Neural progenitor cell (in vitro differentiated cells): ENCODE data around the gene CREBBP.

Experiments
- EZH2phosphoT487 ChIP-seq: fragments of 200-600 bp; sonication (generic); IDR thresholded peaks from 2 replicates; pipeline ENCODE4 v1.6.1; 2017; ENCODE audit warnings: antibody characterized with exemption
- TF ChIP-seq, protein P1 (sequence below): fragments of 200-600 bp; sonication (generic); IDR thresholded peaks from 2 replicates; pipeline ENCODE4 v1.5.1; 2017; ENCODE audit warnings: antibody characterized with exemption, mild to moderate bottlenecking

DNA sequence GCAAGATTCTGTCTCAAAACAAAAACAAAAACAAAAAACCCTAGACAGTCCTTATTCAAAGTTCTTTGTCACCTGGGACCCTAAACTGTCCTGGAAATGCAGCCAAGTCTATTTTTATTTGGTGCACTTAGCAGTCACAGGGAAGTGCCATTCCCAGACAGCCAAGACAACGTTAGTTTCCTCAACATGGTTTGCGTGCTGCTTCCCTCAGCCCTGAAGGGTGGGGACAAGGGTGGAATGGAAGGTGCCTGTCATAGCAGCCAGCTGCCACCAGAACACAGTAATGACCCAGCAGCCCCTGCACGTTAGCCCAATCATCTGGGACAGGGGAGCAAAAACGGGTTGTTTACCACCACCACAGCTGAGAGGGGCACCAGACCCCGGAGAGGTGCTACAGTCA, 16.9 kb downstream of the CREBBP start:
- TF ChIP-seq, protein P1, sequence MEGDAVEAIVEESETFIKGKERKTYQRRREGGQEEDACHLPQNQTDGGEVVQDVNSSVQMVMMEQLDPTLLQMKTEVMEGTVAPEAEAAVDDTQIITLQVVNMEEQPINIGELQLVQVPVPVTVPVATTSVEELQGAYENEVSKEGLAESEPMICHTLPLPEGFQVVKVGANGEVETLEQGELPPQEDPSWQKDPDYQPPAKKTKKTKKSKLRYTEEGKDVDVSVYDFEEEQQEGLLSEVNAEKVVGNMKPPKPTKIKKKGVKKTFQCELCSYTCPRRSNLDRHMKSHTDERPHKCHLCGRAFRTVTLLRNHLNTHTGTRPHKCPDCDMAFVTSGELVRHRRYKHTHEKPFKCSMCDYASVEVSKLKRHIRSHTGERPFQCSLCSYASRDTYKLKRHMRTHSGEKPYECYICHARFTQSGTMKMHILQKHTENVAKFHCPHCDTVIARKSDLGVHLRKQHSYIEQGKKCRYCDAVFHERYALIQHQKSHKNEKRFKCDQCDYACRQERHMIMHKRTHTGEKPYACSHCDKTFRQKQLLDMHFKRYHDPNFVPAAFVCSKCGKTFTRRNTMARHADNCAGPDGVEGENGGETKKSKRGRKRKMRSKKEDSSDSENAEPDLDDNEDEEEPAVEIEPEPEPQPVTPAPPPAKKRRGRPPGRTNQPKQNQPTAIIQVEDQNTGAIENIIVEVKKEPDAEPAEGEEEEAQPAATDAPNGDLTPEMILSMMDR = no peak
- TF ChIP-seq EZH2phosphoT487 = no peak
